GM10248 (cell line): ENCODE data around the gene ACYP1.

Experiments used
- CTCF ChIA-PET: fragments of 300-600 bp; sonication (Branson Sonifier 250); formaldehyde crosslinking; extraction: SDS; loops from one replicate; lab custom pipeline; 2021; ENCODE audit warnings: antibody characterized with exemption; lab: Yijun Ruan, JAX
- POLR2A ChIA-PET: fragments of 350-650 bp; sonication (Branson Sonifier 250); formaldehyde crosslinking; extraction: SDS; loops from one replicate; lab custom pipeline; 2020; ENCODE audit warnings: antibody characterized with exemption; lab: Yijun Ruan, JAX
- DNase-seq: peaks from one replicate; pipeline ENCODE4 v3.0.0; 2012; ENCODE audit errors: extremely low spot score
- TF ChIP-seq, protein P1 (sequence below): IDR thresholded peaks from 2 replicates; pipeline ENCODE4 v1.5.1; 2012; ENCODE audit warnings: mild to moderate bottlenecking, low read depth; ENCODE audit errors: extremely low read depth, missing control alignments, control extremely low read depth

Gene ACYP1

GRCh38 chr14:75047506-75047905 is 16.3 kb downstream of the ACYP1 start:
- CTCF ChIA-PET, result interaction anchor here (2.3 kb wide), 1 partner anchor 102 kb away, joined by 7 read pairs; no protein-coding TSS in a partner anchor
- POLR2A ChIA-PET, result no interaction called here
- TF ChIP-seq, protein P1, sequence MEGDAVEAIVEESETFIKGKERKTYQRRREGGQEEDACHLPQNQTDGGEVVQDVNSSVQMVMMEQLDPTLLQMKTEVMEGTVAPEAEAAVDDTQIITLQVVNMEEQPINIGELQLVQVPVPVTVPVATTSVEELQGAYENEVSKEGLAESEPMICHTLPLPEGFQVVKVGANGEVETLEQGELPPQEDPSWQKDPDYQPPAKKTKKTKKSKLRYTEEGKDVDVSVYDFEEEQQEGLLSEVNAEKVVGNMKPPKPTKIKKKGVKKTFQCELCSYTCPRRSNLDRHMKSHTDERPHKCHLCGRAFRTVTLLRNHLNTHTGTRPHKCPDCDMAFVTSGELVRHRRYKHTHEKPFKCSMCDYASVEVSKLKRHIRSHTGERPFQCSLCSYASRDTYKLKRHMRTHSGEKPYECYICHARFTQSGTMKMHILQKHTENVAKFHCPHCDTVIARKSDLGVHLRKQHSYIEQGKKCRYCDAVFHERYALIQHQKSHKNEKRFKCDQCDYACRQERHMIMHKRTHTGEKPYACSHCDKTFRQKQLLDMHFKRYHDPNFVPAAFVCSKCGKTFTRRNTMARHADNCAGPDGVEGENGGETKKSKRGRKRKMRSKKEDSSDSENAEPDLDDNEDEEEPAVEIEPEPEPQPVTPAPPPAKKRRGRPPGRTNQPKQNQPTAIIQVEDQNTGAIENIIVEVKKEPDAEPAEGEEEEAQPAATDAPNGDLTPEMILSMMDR, result no peak
- no peak for DNase-seq

DNA sequence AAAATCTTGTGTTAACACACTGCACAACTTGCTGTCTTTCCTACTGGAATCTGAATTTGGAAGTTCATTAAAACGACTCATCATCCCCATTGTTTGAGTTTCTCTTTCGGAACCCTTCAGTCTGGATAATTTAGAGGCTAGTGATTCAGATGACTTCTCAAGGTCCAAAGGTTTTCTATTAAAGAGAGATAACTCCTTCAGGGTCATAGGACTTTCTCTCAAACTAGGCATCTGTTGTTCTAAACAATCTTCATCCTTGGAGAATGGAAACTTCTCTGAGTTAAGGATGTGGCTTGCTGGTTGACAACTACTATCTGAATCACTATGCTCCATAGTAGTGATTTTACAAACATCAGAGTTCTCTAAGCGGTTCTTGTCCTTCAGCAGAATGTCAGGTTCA is 16.9 kb downstream of the ACYP1 start:
- POLR2A ChIA-PET, result interaction anchor here (0.6 kb wide), 1 partner anchor 108 kb away, joined by 4 read pairs; no protein-coding TSS in a partner anchor
- CTCF ChIA-PET, result no interaction called here
- TF ChIP-seq, protein P1, result no peak
- DNase-seq, result no peak

DNA sequence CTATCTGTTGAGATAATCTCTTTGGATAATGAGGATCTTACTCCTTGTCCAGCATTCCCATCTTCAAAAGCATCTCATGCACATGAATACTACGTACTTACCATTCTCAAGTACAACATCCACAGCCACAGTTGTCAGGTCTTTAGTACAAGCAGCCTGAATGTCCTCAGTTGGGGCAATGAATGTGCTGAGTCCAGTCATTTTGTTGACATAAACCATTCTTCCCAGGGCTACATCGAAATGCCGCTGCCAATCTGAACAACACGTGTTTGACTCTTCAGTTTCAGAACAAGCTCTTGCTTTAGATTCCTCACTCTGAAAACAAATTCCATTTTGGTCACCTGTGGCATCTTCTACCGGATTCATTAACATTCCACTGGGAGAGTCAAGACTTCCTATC is 17.5 kb downstream of the ACYP1 start:
- ChIA-PET CTCF (no interaction called here), POLR2A (interaction anchor here (0.6 kb wide), 1 partner anchor 109 kb away, joined by 4 read pairs; no protein-coding TSS in a partner anchor)
- TF ChIP-seq, protein P1, result no peak
- DNase-seq, result no peak

- CTCF ChIA-PET, result interaction anchor here (1.0 kb wide), 1 partner anchor 14 kb away, joined by 3 read pairs; no protein-coding TSS in a partner anchor
- no peak for DNase-seq
- POLR2A ChIA-PET, result no interaction called here
- TF ChIP-seq, protein P1, result no peak
Observed at GRCh38 chr14:75044752-75045151, 19.1 kb downstream of the ACYP1 start.

DNA sequence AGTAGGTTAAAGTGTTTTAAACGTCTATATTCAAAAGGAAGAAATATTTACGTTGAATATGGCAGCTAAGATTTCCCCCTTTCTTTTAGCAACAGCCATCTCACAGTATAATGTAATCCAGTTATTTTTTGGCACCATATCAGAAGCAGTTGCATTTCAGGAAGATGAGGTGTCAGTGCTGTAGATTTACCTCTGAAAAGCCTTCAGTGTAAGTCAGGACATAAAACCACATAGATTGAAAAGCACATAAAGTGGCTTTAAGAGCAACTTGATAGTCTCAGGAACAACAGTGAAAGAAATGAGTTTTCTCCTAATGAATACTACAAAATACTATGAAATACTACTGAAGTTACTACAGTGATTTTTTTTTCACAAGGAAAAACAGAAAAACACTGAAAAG is 19.5 kb downstream of the ACYP1 start:
- TF ChIP-seq, protein P1, result no peak
- DNase-seq, result no peak
- POLR2A ChIA-PET, result no interaction called here
- CTCF ChIA-PET, result interaction anchor here (1.0 kb wide), 1 partner anchor 14 kb away, joined by 3 read pairs; no protein-coding TSS in a partner anchor

- POLR2A ChIA-PET, result no interaction called here
- DNase-seq, result no peak
- CTCF ChIA-PET, result no interaction called here
- TF ChIP-seq, protein P1, result no peak
Observed at GRCh38 chr14:75042035-75042434, 21.8 kb downstream of the ACYP1 start.

DNA sequence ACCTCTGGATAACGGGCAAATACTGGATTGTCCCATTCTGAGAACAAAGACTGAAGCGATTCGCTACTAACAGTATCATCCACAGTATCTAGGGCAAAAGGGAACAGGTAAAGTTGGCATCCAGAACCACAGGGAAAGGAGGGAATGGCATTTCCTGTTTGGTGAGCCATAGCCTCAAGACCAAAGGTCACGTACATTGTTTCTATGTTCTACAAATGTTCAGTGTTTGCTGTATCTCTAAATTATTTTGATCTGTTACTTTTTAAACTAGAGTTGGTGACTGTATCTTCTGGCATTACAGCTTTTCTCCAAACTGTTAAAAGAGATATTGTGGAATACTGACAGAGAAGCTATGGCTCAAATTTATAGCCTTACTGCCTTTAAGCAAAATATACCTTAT is 22.2 kb downstream of the ACYP1 start:
- ChIA-PET POLR2A (no interaction called here), CTCF (no interaction called here)
- TF ChIP-seq, protein P1, result no peak
- DNase-seq, result no peak
